Daoy (cell line): Measurements from ENCODE around the gene CTSG. TPM values are rescaled to one million over a fixed set of nuclear protein-coding genes. Genes with fewer than 3 reads are reported as not detected.
"Not testable (repeated sequence)": the region's sequence is repeated elsewhere in the genome, so short reads cannot be mapped to it uniquely, and the experiment has no call there.

Source experiments
- DNase-seq: peaks from one replicate; pipeline ENCODE4 v3.0.0-alpha.2; 2015; ENCODE audit warnings: low read depth
- total RNA-seq: library from RNA; depleted of rRNA; stranded (reverse); fragments of >200 nt; shearing (Covaris generic); gene quantifications from 2 replicates; pipeline ENCODE4 v1.2.3, GENCODE V29; 2014; rRNA removed

The CTSG gene
- total RNA-seq, 1 experiment from 2014 or later = not detected

- DNase-seq = no peak
These were observed 33.6 kb downstream of the CTSG start for GRCh38 chr14:24542346-24542936.

DNA sequence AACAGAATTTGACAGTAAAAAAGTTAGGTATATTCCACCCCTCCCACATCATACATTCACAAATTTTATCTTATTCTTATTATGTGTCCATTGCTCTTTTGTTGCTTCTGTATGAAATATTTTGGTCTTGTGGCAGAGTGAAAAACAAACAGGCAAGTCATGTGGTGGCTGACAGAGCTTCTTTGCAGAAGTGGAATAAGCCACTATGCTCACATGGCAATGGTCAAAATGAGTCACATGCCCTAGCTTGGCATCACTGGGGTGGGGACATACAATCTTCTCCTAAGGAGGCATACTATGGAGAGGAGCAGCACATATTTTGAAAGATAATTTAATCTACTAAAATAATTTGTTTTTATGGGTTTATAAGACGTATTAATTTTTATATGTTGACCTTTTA lies 40.3 kb downstream of the CTSG start:
- DNase-seq = no peak

GRCh38 chr14:24534286-24534685 lies 41.8 kb downstream of the CTSG start:
- DNase-seq = no peak

GRCh38 chr14:24525877-24526620 lies 50.0 kb downstream of the CTSG start:
- DNase-seq = not testable (repeated sequence)

Other genes starting within 250 kb of the CTSG start
- gene ADCY4, start 241.2 kb downstream of the CTSG start, total RNA-seq = 0.17 TPM in 1 of 2 replicates, not detected in the other
- gene RIPK3, start 236.3 kb downstream of the CTSG start, total RNA-seq = not detected in 2 replicates
- 14.5 and 28.8 TPM in 2 replicates for gene NFATC4, start 208.1 kb downstream of the CTSG start, total RNA-seq
- 0.33 and 0.57 TPM in 2 replicates for gene NYNRIN, start 177.2 kb downstream of the CTSG start, total RNA-seq
- gene CBLN3, start 146.6 kb downstream of the CTSG start, total RNA-seq = not detected in 2 replicates
- gene KHNYN, start 146.3 kb downstream of the CTSG start, total RNA-seq = 22.4 and 29.4 TPM in 2 replicates
- gene SDR39U1, start 133.5 kb downstream of the CTSG start, total RNA-seq = 9.3 and 10.0 TPM in 2 replicates
- gene CMA1, start 68.0 kb downstream of the CTSG start, total RNA-seq = not detected in 2 replicates
- not detected in 2 replicates for gene GZMH, start 33.4 kb upstream of the CTSG start, total RNA-seq
- not detected in 2 replicates for gene GZMB, start 57.9 kb upstream of the CTSG start, total RNA-seq